HEK293 (cell line): ENCODE results near the gene PRTFDC1.

Experiments used
- EGR2 ChIP-seq: fragments of 450-650 bp; formaldehyde crosslinking; IDR thresholded peaks from 2 replicates; pipeline ENCODE4 v1.5.1; 2016; ENCODE audit warnings: low read depth, missing biosample characterization, missing genetic modification characterization
- GLI2 ChIP-seq: fragments of 450-650 bp; formaldehyde crosslinking; IDR thresholded peaks from 2 replicates; pipeline ENCODE4; 2017; ENCODE audit warnings: missing biosample characterization, missing genetic modification characterization, low read depth, borderline replicate concordance
- GLIS2 ChIP-seq: fragments of 450-650 bp; formaldehyde crosslinking; IDR thresholded peaks from 2 replicates; pipeline ENCODE4 v1.5.1; 2016; ENCODE audit warnings: missing biosample characterization, missing genetic modification characterization
- HIC1 ChIP-seq: fragments of 450-650 bp; formaldehyde crosslinking; IDR thresholded peaks from 2 replicates; pipeline ENCODE4 v1.5.1; 2016; ENCODE audit warnings: missing biosample characterization, missing genetic modification characterization
- KLF8 ChIP-seq: fragments of 450-650 bp; formaldehyde crosslinking; IDR thresholded peaks from 2 replicates; pipeline ENCODE4 v1.5.1; 2016; ENCODE audit warnings: missing biosample characterization, missing genetic modification characterization
- OSR2 ChIP-seq: fragments of 450-650 bp; formaldehyde crosslinking; IDR thresholded peaks from 2 replicates; pipeline ENCODE4 v1.5.1; 2016; ENCODE audit warnings: missing biosample characterization, missing genetic modification characterization
- OVOL3 ChIP-seq: fragments of 450-650 bp; formaldehyde crosslinking; IDR thresholded peaks from 2 replicates; pipeline ENCODE4 v1.5.1; 2016; ENCODE audit warnings: missing biosample characterization, missing genetic modification characterization
- PRDM4 ChIP-seq: fragments of 450-650 bp; formaldehyde crosslinking; IDR thresholded peaks from 2 replicates; pipeline ENCODE4 v1.5.1; 2017; ENCODE audit warnings: missing biosample characterization, missing genetic modification characterization
- PRDM6 ChIP-seq: fragments of 450-650 bp; formaldehyde crosslinking; IDR thresholded peaks from 2 replicates; pipeline ENCODE4 v1.5.1; 2017; ENCODE audit warnings: missing biosample characterization, missing genetic modification characterization
- TSHZ1 ChIP-seq: fragments of 450-650 bp; formaldehyde crosslinking; IDR thresholded peaks from 2 replicates; pipeline ENCODE4 v1.5.1; 2016; ENCODE audit warnings: missing biosample characterization, missing genetic modification characterization, borderline replicate concordance
- ZEB2 ChIP-seq: fragments of 450-650 bp; formaldehyde crosslinking; IDR thresholded peaks from 2 replicates; pipeline ENCODE4 v1.5.1; 2016; ENCODE audit warnings: missing biosample characterization, missing genetic modification characterization
- ZFP37 ChIP-seq: fragments of 450-650 bp; formaldehyde crosslinking; IDR thresholded peaks from 2 replicates; pipeline ENCODE4 v1.5.1; 2016; ENCODE audit warnings: missing biosample characterization, missing genetic modification characterization
- ZNF140 ChIP-seq: fragments of 450-650 bp; formaldehyde crosslinking; IDR thresholded peaks from 2 replicates; pipeline ENCODE4 v1.5.1; 2016; ENCODE audit warnings: missing biosample characterization, missing genetic modification characterization
- ZNF184 ChIP-seq: fragments of 450-650 bp; IDR thresholded peaks from 2 replicates; pipeline ENCODE4 v1.5.1; 2018; ENCODE audit warnings: missing biosample characterization, mild to moderate bottlenecking, missing genetic modification characterization
- ZNF423 ChIP-seq: fragments of 450-650 bp; formaldehyde crosslinking; IDR thresholded peaks from 2 replicates; pipeline ENCODE4 v1.5.1; 2016; ENCODE audit warnings: missing biosample characterization, missing genetic modification characterization
- ZNF433 ChIP-seq: fragments of 450-650 bp; formaldehyde crosslinking; IDR thresholded peaks from 2 replicates; pipeline ENCODE4 v1.5.1; 2016; ENCODE audit warnings: missing biosample characterization, missing genetic modification characterization, low read depth
- ZNF488 ChIP-seq: fragments of 450-650 bp; formaldehyde crosslinking; IDR thresholded peaks from 2 replicates; pipeline ENCODE4 v1.5.1; 2016; ENCODE audit warnings: missing biosample characterization, missing genetic modification characterization
- ZNF555 ChIP-seq: fragments of 450-650 bp; formaldehyde crosslinking; conservative IDR thresholded peaks from 2 replicates; pipeline ENCODE4 v1.5.1; 2017; ENCODE audit warnings: missing biosample characterization, mild to moderate bottlenecking, missing genetic modification characterization, inconsistent platforms
- ZNF561 ChIP-seq: fragments of 450-650 bp; IDR thresholded peaks from 2 replicates; pipeline ENCODE4 v1.5.1; 2018; ENCODE audit warnings: missing biosample characterization, missing genetic modification characterization, borderline replicate concordance
- ZNF580 ChIP-seq: fragments of 450-650 bp; formaldehyde crosslinking; IDR thresholded peaks from 2 replicates; pipeline ENCODE4 v1.5.1; 2016; ENCODE audit warnings: missing biosample characterization, missing genetic modification characterization
- ZNF654 ChIP-seq: fragments of 450-650 bp; formaldehyde crosslinking; IDR thresholded peaks from 2 replicates; pipeline ENCODE4 v1.5.1; 2016; ENCODE audit warnings: low read depth, missing biosample characterization, missing genetic modification characterization
- ZNF664 ChIP-seq: fragments of 450-650 bp; formaldehyde crosslinking; IDR thresholded peaks from 2 replicates; pipeline ENCODE4 v1.5.1; 2016; ENCODE audit warnings: missing biosample characterization, missing genetic modification characterization
- ZNF692 ChIP-seq: fragments of 450-650 bp; formaldehyde crosslinking; IDR thresholded peaks from 2 replicates; pipeline ENCODE4 v1.5.1; 2016; ENCODE audit warnings: missing biosample characterization, missing genetic modification characterization
- ZNF843 ChIP-seq: fragments of 450-650 bp; formaldehyde crosslinking; IDR thresholded peaks from 2 replicates; pipeline ENCODE4 v1.5.1; 2016; ENCODE audit warnings: missing biosample characterization, missing genetic modification characterization
- TF ChIP-seq, protein P1 (sequence below): fragments of 450-650 bp; formaldehyde crosslinking; IDR thresholded peaks from 2 replicates; pipeline ENCODE4 v1.5.1; 2016; ENCODE audit warnings: missing biosample characterization, missing genetic modification characterization

PRTFDC1 gene

GRCh38 chr10:24891823-24892222 lies 60.6 kb downstream of the PRTFDC1 start (continued):
- peak; percentile 71; the same call in 1 of the 2 replicates for TF ChIP-seq HIC1 (tag by site-specific recombination)
- TF ChIP-seq ZNF692 = peak; percentile 72
- peak; percentile 33; the same call in 1 of the 2 replicates for TF ChIP-seq GLI2 (tag by site-specific recombination)
- TF ChIP-seq OVOL3 (tag by site-specific recombination) = peak; percentile 69; the same call in 1 of the 2 replicates
- TF ChIP-seq ZNF555 (tag by site-specific recombination) = no peak
- TF ChIP-seq ZNF433 = no peak
- TF ChIP-seq PRDM6 (tag by site-specific recombination) = peak; percentile 77
- TF ChIP-seq KLF8 (tag by site-specific recombination) = peak; percentile 78
- TF ChIP-seq, protein P1, sequence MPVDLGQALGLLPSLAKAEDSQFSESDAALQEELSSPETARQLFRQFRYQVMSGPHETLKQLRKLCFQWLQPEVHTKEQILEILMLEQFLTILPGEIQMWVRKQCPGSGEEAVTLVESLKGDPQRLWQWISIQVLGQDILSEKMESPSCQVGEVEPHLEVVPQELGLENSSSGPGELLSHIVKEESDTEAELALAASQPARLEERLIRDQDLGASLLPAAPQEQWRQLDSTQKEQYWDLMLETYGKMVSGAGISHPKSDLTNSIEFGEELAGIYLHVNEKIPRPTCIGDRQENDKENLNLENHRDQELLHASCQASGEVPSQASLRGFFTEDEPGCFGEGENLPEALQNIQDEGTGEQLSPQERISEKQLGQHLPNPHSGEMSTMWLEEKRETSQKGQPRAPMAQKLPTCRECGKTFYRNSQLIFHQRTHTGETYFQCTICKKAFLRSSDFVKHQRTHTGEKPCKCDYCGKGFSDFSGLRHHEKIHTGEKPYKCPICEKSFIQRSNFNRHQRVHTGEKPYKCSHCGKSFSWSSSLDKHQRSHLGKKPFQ = peak; percentile 58
- TF ChIP-seq ZNF580 (tag by site-specific recombination) = peak; percentile 37; the same call in 1 of the 2 replicates
- peak; percentile 72; the same call in 1 of the 2 replicates for TF ChIP-seq ZNF184 (tag by site-specific recombination)
- TF ChIP-seq TSHZ1 (tag by site-specific recombination) = peak; percentile 92
- TF ChIP-seq ZNF843 (tag by site-specific recombination) = peak; percentile 92
- TF ChIP-seq ZFP37 (tag by site-specific recombination) = 0 out of 2 replicates have a peak, but pooled peaks have one; percentile 53
- TF ChIP-seq ZNF140 = no peak
- TF ChIP-seq PRDM4 (tag by site-specific recombination) = peak; percentile 76
- peak; percentile 86 for TF ChIP-seq OSR2
- TF ChIP-seq ZNF488 (tag by site-specific recombination) = no peak
- TF ChIP-seq EGR2 (tag by site-specific recombination) = 0 out of 2 replicates have a peak, but pooled peaks have one; percentile 13
- TF ChIP-seq GLIS2 = 0 out of 2 replicates have a peak, but pooled peaks have one; percentile 18
- peak; percentile 18; the same call in 1 of the 2 replicates for TF ChIP-seq ZNF654 (tag by site-specific recombination)
- TF ChIP-seq ZNF664 (tag by site-specific recombination) = no peak
- peak; percentile 76 for TF ChIP-seq ZEB2 (tag by site-specific recombination)
- peak; percentile 68; the same call in 1 of the 2 replicates for TF ChIP-seq ZNF561 (tag by site-specific recombination)
- TF ChIP-seq ZNF423 (tag by site-specific recombination) = no peak
